Aorta (tissue), 5 donors: ENCODE measurements around the gene ARHGAP15. TPM values are rescaled to one million over a fixed set of nuclear protein-coding genes. Genes with fewer than 3 reads are reported as not detected.

Experiments used
- ATAC-seq: fragments of 200-7000 bp; cut with Tn5 transposase; one replicate; pipeline ENCODE4 v1.9.1; 2022; ENCODE audit warnings: moderate library complexity; ENCODE audit not compliant: low FRiP score
- DNase-seq, 2 donors: peaks; one replicate each; pipeline ENCODE4 v3.0.0-alpha.2; 2020
- H3K27ac ChIP-seq, 2 donors: one replicate each; pipeline ENCODE4 v1.5.1; 2013; ENCODE audit warnings: low read length in 2 of 2, mild to moderate bottlenecking in 2 of 2, moderate library complexity in 2 of 2, control low read depth in 1 of 2, inconsistent platforms in 1 of 2, low read depth in 1 of 2
- H3K27me3 ChIP-seq, 2 donors: one replicate each; pipeline ENCODE4 v1.6.1; 2013; ENCODE audit warnings: control low read depth in 1 of 2, low read length in 1 of 2, mild to moderate bottlenecking in 1 of 2, moderate library complexity in 1 of 2; ENCODE audit not compliant: insufficient read depth in 2 of 2, control insufficient read depth in 1 of 2
- H3K36me3 ChIP-seq, 2 donors: one replicate each; pipeline ENCODE4 v1.6.1; 2013; ENCODE audit warnings: control low read depth in 1 of 2, low read length in 1 of 2, mild to moderate bottlenecking in 1 of 2; ENCODE audit not compliant: insufficient read depth in 2 of 2, control insufficient read depth in 1 of 2
- H3K4me1 ChIP-seq, 2 donors: one replicate each; pipeline ENCODE4 v1.6.1; 2013; ENCODE audit warnings: low read length in 2 of 2, control low read depth in 1 of 2, mild to moderate bottlenecking in 1 of 2, moderate library complexity in 1 of 2; ENCODE audit not compliant: insufficient read depth in 2 of 2, control insufficient read depth in 1 of 2
- H3K4me3 ChIP-seq, 2 donors: one replicate each; pipeline ENCODE4 v1.5.1; 2013; ENCODE audit warnings: low read length in 2 of 2, control low read depth in 1 of 2, mild to moderate bottlenecking in 1 of 2
- H3K9me3 ChIP-seq: one replicate; pipeline ENCODE4 v1.6.1; 2013; ENCODE audit warnings: mild to moderate bottlenecking, low read length; ENCODE audit not compliant: control insufficient read depth
- WGBS, 2 donors: extraction: QIAGEN DNeasy Blood & Tissue Kit; methylation state at CpG; one replicate each; pipeline ENCODE4 v1.1.7; 2013; 5-methylcytosine and 5-hydroxymethylcytosine counted together
- intact Hi-C, 2 donors: fragments of 100-400 bp; cut with DNase I; formaldehyde crosslinking; loops; one replicate each; pipeline versions ENCODE4 v1.14.2 to v1.15.0; 2022
- polyA plus RNA-seq, 2 donors: library from polyadenylated mRNA; stranded (reverse); fragments of 200-250 nt; gene quantifications; one replicate each; pipeline ENCODE4 v1.2.3, GENCODE V29; 2013
- total RNA-seq, 2 donors: library from RNA; stranded (reverse); fragmentation: NEBNext Ultra II Directional; extraction: Animal tissue kit (Norgen Biotek cat#: 25700); gene quantifications; one replicate each; pipeline ENCODE4 v1.2.1, GENCODE V29; 2021
- donor health status: healthy with polysubstance abuse.
- donor health status: Bipolar disorder and iron deficiency.
- donor health status: DM: no; HTN: no; CAD: no.
- donor health status: DM: no; HTN: no; CAD: no.
- donor health status: DM: yes; HTN: yes; CAD: no.

ARHGAP15 gene
- total and polyA plus RNA-seq, 4 donors = 9.8 to 26.2 (median 12.8) TPM

GRCh38 chr2:143764706-143765105 lies 635.5 kb downstream of the ARHGAP15 start:
- DNase-seq (no peak), ATAC-seq (no peak)
- Histone ChIP-seq H3K36me3 (no peaks in the 10 kb centered on the region), H3K27me3 (no peaks in the 10 kb centered on the region), H3K27ac (no peak overlapping the region), H3K4me1 (peaks cover 0 to 3% of the 10 kb centered on the region in 2 donors), H3K4me3 (no peak overlapping the region), H3K9me3 (no peaks in the 10 kb centered on the region)
- intact Hi-C loops = no loop called here

GRCh38 chr2:143768991-143769390 lies 639.8 kb downstream of the ARHGAP15 start:
- ATAC-seq = no peak
- no peak overlapping the region for H3K4me3 ChIP-seq
- H3K9me3 ChIP-seq = no peaks in the 10 kb centered on the region
- H3K36me3 ChIP-seq = no peaks in the 10 kb centered on the region
- 94 to 98% methylated on average over 1 of the region's 1 CpG for WGBS, 2 donors
- intact Hi-C loops = no loop called here
- H3K4me1 ChIP-seq = no peaks in the 10 kb centered on the region
- DNase-seq = no peak
- H3K27ac ChIP-seq = no peak overlapping the region
- no peaks in the 10 kb centered on the region for H3K27me3 ChIP-seq

GRCh38 chr2:143771939-143772338 lies 642.7 kb downstream of the ARHGAP15 start:
- Histone ChIP-seq H3K36me3 (no peaks in the 10 kb centered on the region), H3K9me3 (no peaks in the 10 kb centered on the region), H3K27ac (no peak overlapping the region), H3K4me1 (no peaks in the 10 kb centered on the region), H3K4me3 (no peak overlapping the region), H3K27me3 (no peaks in the 10 kb centered on the region)
- 31 to 43% methylated on average over 6 of the region's 6 CpGs for WGBS, 2 donors
- intact Hi-C loops = no loop called here
- ATAC-seq (no peak), DNase-seq (no peak)

- no peak for ATAC-seq
- 95 to 96% methylated on average over 4 of the region's 4 CpGs for WGBS, 2 donors
Measured at GRCh38 chr2:143776526-143777297, 647.5 kb downstream of the ARHGAP15 start.

GRCh38 chr2:143779021-143779420 lies 649.8 kb downstream of the ARHGAP15 start:
- DNase-seq (no peak), ATAC-seq (no peak)
- intact Hi-C loops = no loop called here
- 89 to 92% methylated on average over 3 of the region's 3 CpGs for WGBS, 2 donors
- H3K27me3 ChIP-seq = no peaks in the 10 kb centered on the region
- H3K27ac ChIP-seq = no peak overlapping the region
- H3K4me3 ChIP-seq = no peak overlapping the region
- H3K4me1 ChIP-seq = peaks cover 0 to 2% of the 10 kb centered on the region in 2 donors
- no peaks in the 10 kb centered on the region for H3K9me3 ChIP-seq
- H3K36me3 ChIP-seq = no peaks in the 10 kb centered on the region

More at GRCh38 chr2:143776526-143777297, 647.5 kb downstream of the ARHGAP15 start:
- Histone ChIP-seq H3K27me3 (no peaks in the 10 kb centered on the region), H3K4me3 (no peak overlapping the region), H3K27ac (no peak overlapping the region), H3K36me3 (no peaks in the 10 kb centered on the region), H3K4me1 (peaks cover 0 to 2% of the 10 kb centered on the region in 2 donors), H3K9me3 (no peaks in the 10 kb centered on the region)
- DNase-seq = no peak
- intact Hi-C loops = no loop called here

- intact Hi-C loops = no loop called here
- Histone ChIP-seq H3K27me3 (no peaks in the 10 kb centered on the region), H3K4me3 (no peak overlapping the region), H3K27ac (no peak overlapping the region), H3K36me3 (no peaks in the 10 kb centered on the region), H3K4me1 (peaks cover 0 to 2% of the 10 kb centered on the region in 2 donors), H3K9me3 (no peaks in the 10 kb centered on the region)
- ATAC-seq (no peak), DNase-seq (no peak)
- WGBS, 2 donors = 34 to 38% methylated on average over 5 of the region's 5 CpGs
Measured at GRCh38 chr2:143786026-143786765, 657.0 kb downstream of the ARHGAP15 start.

GRCh38 chr2:143787674-143788073 lies 658.5 kb downstream of the ARHGAP15 start:
- 93 to 95% methylated on average over 2 of the region's 2 CpGs for WGBS, 2 donors

GRCh38 chr2:143792602-143793001 lies 663.4 kb downstream of the ARHGAP15 start:
- Histone ChIP-seq H3K27me3 (no peaks in the 10 kb centered on the region), H3K27ac (no peak overlapping the region), H3K4me1 (no peaks in the 10 kb centered on the region), H3K36me3 (no peaks in the 10 kb centered on the region), H3K9me3 (no peaks in the 10 kb centered on the region), H3K4me3 (no peak overlapping the region)
- no peak for DNase-seq
- 90 to 93% methylated on average over 4 of the region's 4 CpGs for WGBS, 2 donors
- intact Hi-C loops = no loop called here
- no peak for ATAC-seq

More at GRCh38 chr2:143787674-143788073, 658.5 kb downstream of the ARHGAP15 start:
- Histone ChIP-seq H3K4me1 (no peaks in the 10 kb centered on the region), H3K9me3 (no peaks in the 10 kb centered on the region), H3K36me3 (no peaks in the 10 kb centered on the region), H3K27me3 (no peaks in the 10 kb centered on the region), H3K27ac (no peak overlapping the region), H3K4me3 (no peak overlapping the region)
- DNase-seq (no peak), ATAC-seq (no peak)
- intact Hi-C loops = no loop called here

- Histone ChIP-seq H3K27me3 (no peaks in the 10 kb centered on the region), H3K27ac (no peak overlapping the region), H3K36me3 (no peaks in the 10 kb centered on the region), H3K4me1 (no peaks in the 10 kb centered on the region), H3K4me3 (no peak overlapping the region), H3K9me3 (no peaks in the 10 kb centered on the region)
- ATAC-seq (no peak), DNase-seq (no peak)
- 92 to 99% methylated on average over 3 of the region's 3 CpGs for WGBS, 2 donors
- intact Hi-C loops = no loop called here
Measured at GRCh38 chr2:143793381-143793780, 664.2 kb downstream of the ARHGAP15 start.
